Fibroblast of skin of right biceps (primary cell): ENCODE results near the gene HMX1.

ENCODE experiments used
- DNase-seq: peaks from one replicate; pipeline ENCODE4 v3.0.0-alpha.2; 2013

Gene HMX1

DNA sequence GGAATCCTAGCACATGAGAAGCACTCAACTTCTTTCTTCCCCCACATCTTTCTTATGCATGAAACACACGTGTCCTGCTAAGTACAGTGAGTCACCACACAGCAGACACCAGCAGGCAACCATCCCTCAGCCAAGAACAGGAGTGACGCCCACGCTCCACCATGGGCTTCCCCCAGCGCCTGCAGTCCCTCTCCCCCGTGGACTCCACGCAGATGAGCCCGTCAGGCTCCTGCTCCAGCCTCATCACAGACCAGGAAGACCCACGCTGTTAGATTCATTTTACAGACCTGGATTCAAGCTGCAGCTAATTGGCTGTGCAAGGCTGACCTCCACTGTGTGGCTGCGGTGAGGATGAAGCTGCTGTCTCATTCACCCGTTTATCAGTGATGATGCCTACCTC lies 16.7 kb downstream of the HMX1 start:
- peak; percentile 7 for DNase-seq

DNA sequence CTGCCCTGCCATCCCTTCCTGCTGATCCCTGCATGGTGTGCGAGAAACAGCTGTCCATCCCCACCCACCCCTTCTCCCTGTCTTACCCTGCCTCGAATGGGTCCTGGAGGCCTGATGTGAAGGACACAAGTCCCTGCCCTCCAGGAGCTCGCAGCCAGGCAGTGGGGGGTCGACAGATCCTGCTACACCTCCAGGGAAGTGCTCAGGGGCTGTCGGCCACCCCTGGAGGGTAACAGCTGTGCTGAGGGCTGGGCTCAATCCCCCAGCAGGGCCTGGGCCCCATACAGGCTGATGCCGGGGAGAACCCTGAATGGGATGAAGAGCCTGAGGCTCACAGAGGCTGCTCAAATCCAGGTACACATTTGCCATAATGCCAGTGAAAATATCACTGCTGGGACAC lies 17.6 kb downstream of the HMX1 start:
- no peak for DNase-seq

DNA sequence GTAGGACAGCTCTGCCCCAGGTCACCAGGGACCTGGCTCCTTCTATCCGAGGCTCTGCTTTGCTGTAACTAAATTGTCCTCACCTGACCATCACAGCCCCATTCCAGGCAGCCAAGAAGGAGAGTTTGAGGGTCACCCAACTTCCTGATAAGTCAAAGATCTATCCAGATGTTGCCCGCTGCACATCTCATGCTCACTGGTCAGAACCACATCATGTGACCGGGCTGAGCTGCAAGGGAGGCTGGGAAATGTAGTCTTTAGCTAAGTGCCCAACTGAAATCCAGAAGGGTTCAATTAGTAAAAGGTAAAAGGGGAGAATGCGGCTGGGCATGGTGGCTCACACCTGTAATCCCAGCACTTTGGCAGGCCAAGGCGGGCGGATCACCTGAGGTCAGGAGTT lies 18.4 kb downstream of the HMX1 start:
- no peak for DNase-seq

- no peak for DNase-seq
Observed at GRCh38 chr4:8852118-8852704, 19.4 kb downstream of the HMX1 start.

DNA sequence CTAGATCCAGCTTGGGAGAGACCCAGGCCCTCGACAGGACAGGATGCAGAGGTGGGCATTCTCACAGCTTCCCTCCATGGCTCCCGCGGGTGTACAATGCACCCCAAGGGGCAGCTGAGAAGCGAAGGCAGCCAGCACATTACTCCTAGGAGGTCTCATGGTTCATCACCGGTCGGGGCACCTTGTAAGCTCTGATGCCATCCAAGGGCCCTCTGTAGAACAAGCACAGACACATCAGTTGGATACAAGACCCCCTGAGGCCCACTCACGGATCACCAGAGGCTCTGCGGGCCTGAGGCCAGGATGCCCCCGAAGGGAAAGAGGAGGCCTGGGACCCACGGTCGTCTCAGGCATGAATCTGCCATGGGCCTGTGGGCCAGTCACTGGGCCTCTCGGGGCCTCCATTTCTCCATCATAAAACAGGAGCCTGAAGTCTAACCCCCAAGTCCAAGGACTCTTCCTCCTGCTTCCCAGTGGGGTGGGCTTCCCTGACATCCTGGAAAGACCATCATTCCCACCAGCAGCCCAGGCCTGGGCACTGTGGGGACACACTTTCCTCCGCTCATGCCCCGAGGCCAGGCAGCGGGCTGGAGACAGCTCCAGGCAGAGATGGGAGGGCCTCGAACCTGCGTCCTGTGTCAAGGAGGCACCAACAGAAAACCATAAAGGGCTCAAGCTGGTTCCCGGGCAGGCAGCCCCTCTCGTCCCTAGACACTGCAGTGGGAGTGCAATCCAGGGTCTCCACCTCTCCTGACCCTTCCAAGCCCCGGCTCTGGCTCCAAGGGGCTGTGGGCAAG lies 20.1 kb downstream of the HMX1 start:
- DNase-seq = no peak

GRCh38 chr4:8850830-8851188 lies 20.8 kb downstream of the HMX1 start:
- no peak for DNase-seq

DNA sequence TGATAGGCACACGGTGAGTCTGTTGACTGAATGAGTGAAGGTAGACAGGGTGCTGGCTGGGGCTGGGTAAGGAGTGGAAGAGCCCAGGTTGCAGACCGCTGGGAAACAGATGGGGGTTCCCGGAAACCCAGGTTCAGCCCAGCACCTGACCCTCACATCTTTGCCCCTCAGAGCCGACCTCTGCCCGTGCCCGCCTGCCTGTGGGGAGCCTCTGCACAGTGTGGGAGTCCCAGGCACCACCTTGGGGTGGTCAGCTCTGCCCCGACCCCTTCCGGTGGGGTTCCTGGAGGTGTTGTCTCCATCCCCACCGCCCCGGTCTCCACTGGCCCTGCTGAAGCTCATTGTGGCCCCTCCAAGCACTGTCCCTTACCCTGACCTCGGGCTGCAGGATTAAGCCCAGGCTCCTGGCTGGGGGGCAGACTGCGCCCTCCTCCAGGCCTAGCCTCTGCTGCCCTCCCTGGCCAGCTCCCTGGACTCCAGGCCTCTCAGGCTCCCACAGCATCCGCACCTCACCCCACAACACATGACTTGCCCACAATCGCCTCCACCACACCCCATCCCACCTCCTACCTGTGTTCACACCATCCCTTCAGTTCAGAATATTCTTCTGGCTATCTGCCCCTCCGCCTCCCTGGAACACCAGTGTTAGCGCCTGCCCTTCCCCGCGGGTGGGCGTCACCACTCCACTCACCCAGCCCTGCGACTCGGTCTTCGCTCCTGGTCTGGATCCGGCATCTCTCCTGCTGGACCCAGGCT lies 21.4 kb downstream of the HMX1 start:
- DNase-seq = no peak

GRCh38 chr4:8849266-8850073 lies 22.2 kb downstream of the HMX1 start:
- no peak for DNase-seq

- no peak for DNase-seq
Observed at GRCh38 chr4:8848507-8849265, 23.0 kb downstream of the HMX1 start.

DNA sequence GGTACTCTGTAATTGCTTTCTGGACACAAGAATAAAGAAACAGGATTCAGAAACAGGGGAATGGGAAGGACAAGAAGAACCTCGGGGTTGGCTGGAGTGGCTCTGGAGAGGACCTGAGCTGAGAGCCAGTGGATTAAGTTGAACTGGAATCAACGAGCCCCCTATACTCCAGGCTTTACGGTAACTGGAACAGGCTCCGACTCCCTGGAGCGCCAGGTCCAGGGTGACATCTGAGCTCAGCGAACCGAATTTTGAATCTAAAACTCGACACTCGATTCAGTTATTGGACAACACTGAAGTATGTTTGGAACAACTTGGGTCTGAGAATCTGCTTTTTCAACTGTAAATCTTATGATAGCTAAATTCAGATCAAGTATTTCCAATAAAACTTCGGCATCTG lies 23.9 kb downstream of the HMX1 start:
- no peak for DNase-seq

GRCh38 chr4:8847331-8847730 lies 24.3 kb downstream of the HMX1 start:
- DNase-seq = no peak

GRCh38 chr4:8846826-8847225 lies 24.8 kb downstream of the HMX1 start:
- DNase-seq = no peak

DNA sequence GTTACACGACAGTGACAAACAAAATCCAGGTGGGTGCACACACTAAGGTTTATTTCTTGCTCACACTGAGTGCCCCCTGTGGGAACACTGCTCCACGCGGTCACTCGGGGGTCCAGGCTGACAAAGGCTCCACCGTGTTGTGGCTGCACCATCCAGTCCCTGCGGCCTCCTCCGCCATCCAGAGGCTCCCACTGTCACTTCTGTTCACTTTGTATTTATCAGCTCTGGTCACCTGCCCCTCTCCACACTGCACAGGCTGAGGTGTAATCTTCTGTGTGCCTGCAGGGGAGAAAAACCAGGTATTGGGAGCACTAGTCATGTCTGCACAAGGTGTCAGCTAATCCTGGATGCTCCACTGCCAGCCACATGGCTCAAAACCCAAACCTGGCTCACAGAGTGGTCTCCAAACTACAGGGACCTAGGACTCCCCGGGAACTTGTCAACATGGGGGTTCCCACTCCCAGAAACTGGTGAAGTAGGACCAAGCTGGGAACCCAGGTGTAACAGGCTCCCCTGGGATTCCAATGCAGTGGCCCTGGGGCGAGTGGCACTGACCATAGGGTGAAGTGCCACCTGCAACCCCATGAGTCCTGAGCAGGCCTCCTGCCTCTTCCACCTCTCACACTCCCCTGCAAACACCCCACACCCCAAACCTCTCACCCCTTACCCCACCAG lies 25.5 kb downstream of the HMX1 start:
- no peak for DNase-seq

GRCh38 chr4:8844976-8845690 lies 26.5 kb downstream of the HMX1 start:
- no peak for DNase-seq

DNA sequence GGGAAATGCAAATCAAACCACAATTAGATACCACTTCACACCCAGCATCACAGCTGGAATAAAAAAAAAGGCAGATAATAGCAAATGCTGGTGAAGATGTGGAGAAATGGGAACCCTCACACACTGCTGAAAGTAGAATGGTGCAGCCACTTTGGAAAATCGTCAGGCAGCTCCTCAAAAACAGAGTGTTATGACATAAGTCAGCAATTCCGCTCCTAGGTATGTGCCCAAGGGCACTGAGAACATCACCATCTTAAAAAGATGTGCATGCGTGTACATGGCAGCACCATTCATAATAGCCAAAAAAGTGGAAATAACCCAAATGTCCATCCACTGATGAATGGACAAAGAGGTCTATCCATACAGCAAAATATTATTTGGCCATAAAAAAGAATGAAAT lies 28.0 kb downstream of the HMX1 start:
- DNase-seq = no peak

DNA sequence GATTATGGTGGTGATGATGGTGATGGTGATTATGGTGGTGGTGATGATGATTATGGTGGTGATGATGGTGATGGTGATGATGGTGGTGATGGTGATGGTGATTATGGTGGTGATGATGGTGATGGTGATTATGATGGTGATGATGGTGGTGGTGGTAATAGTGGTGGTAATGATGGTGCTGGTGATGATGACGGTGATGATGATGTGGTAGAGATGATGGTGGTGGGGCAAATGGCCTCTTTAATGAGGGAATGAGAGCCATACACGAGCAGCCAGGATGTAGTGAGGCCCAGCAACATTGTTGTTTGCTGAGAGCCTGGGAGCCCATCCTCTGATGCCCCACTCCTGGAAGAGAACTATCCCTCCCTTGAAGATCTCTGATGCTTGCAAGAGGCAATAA lies 29.0 kb downstream of the HMX1 start:
- no peak for DNase-seq

DNA sequence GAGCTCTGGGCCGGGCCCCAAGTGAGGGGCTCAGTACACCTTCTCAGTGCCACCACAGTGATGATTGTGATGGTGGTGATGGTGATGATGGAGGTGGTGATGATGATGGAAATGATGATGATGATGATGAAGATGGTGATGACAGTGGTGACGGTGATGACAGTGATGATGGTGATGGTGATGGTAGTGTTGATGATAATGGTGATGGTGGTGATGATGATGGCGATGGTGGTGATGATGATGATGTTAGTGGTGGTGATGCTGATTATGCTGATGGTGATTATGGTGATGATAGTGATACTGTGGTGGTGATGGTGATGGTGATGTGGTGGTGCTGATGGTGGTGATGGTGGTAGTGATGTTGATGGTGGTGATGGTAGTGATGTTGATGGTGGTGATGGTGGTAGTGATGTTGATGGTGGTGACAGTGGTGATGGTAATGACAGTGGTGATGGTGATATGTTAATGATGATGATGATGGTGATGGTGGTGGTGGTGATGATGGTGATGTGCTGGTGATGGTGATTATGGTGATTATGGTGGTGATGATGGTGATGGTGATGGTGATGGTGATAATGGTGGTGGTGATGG lies 29.9 kb downstream of the HMX1 start:
- no peak for DNase-seq

GRCh38 chr4:8840816-8841455 lies 30.7 kb downstream of the HMX1 start:
- DNase-seq = no peak

- no peak for DNase-seq
Observed at GRCh38 chr4:8840006-8840793, 31.4 kb downstream of the HMX1 start.
